A549 (cell line): ENCODE data around the gene MTPN. TPM values are rescaled to one million over a fixed set of nuclear protein-coding genes. Genes with fewer than 3 reads are reported as not detected.

ENCODE experiments used
- ATAC-seq, 2 experiments: fragments of 200-7000 bp in 1 of 2; fragments of >200 bp in 1 of 2; cut with Nextera tagmentation in 1 of 2; cut with Tn5 transposase in 1 of 2; 3 replicates each; pipeline versions ENCODE4 v1.8.0 to v1.9.1; 2018 to 2020; ENCODE audit warnings: mild to moderate bottlenecking in 1 of 2, moderate library complexity in 1 of 2
- CTCF ChIA-PET: fragments of 300-600 bp; sonication (Branson Sonifier 250); formaldehyde crosslinking; extraction: SDS; loops from one replicate; lab custom pipeline; 2021; ENCODE audit warnings: antibody characterized with exemption, inconsistent platforms; lab: Yijun Ruan, JAX
- POLR2A ChIA-PET: fragments of 350-600 bp; formaldehyde crosslinking; extraction: SDS; loops from one replicate; lab custom pipeline; 2021; ENCODE audit warnings: antibody characterized with exemption, inconsistent platforms; lab: Yijun Ruan, JAX
- DNase-seq, 2 experiments: peaks; one replicate each; pipeline versions ENCODE4 v3.0.0 to v3.0.0-alpha.2; 2011 to 2016; ENCODE audit warnings: low read depth in 1 of 2, low spot score in 1 of 2
- FAIRE-seq: peaks from 2 replicates; lab custom pipeline; 2011; peaks lifted over from hg19 to GRCh38; lab: Jason Lieb, UNC
- H3K27ac ChIP-seq, 2 experiments: fragments of >200 bp; sonication (Bioruptor Twin); formaldehyde crosslinking; 3 replicates each; pipeline ENCODE4 v1.5.1; 2016 to 2017
- H3K4me1 ChIP-seq: fragments of >200 bp; sonication (Bioruptor Twin); formaldehyde crosslinking; 3 replicates; pipeline ENCODE4 v1.6.1; 2016
- H3K4me2 ChIP-seq: fragments of >200 bp; sonication (Bioruptor Twin); formaldehyde crosslinking; 3 replicates; pipeline ENCODE4 v1.6.1; 2016
- H3K4me3 ChIP-seq: fragments of >200 bp; sonication (Bioruptor Twin); formaldehyde crosslinking; 3 replicates; pipeline ENCODE4 v1.5.1; 2016
- H3K9me3 ChIP-seq: fragments of >200 bp; sonication (Bioruptor Twin); formaldehyde crosslinking; 3 replicates; pipeline ENCODE4 v1.6.1; 2016
- BHLHE40 ChIP-seq: IDR thresholded peaks from 2 replicates; pipeline ENCODE4 v1.6.1; 2012; ENCODE audit warnings: low read depth, low read length, inconsistent platforms
- CBX2 ChIP-seq: fragments of 200-600 bp; sonication (generic); IDR thresholded peaks from 2 replicates; pipeline ENCODE4 v1.6.1; 2016; ENCODE audit warnings: low read depth, mild to moderate bottlenecking, borderline replicate concordance
- CHD4 ChIP-seq: fragments of 200-600 bp; sonication (generic); IDR thresholded peaks from 2 replicates; pipeline ENCODE4 v1.6.1; 2016; ENCODE audit warnings: antibody characterized with exemption, mild to moderate bottlenecking, borderline replicate concordance
- EHF ChIP-seq: fragments of 250-450 bp; sonication (Bioruptor Pico); IDR thresholded peaks from 2 replicates; pipeline ENCODE4 v1.5.0; 2020; ENCODE audit warnings: mild to moderate bottlenecking
- EP300 ChIP-seq, 2 experiments: fragments of >200 bp; sonication (Bioruptor Twin); formaldehyde crosslinking; IDR thresholded peaks; 2 replicates in 1 of 2; 3 replicates in 1 of 2; pipeline ENCODE4 v1.6.1; 2016 to 2017
- ESRRA ChIP-seq: fragments of 150-350 bp; IDR thresholded peaks from 2 replicates; pipeline ENCODE4 v1.6.1; 2014; ENCODE audit warnings: mild to moderate bottlenecking, low read length, borderline replicate concordance
- HEYL ChIP-seq: fragments of 250-450 bp; sonication (Bioruptor Pico); IDR thresholded peaks from 2 replicates; pipeline ENCODE4 v1.8.0; 2021; ENCODE audit warnings: mild to moderate bottlenecking, moderate library complexity
- HOXB13 ChIP-seq: fragments of 250-450 bp; sonication (Bioruptor Pico); IDR thresholded peaks from 2 replicates; pipeline ENCODE4 v1.5.0; 2020; ENCODE audit warnings: low read depth, mild to moderate bottlenecking, moderate library complexity
- JUN ChIP-seq, 2 experiments: fragments of >200 bp; sonication (Bioruptor Twin); formaldehyde crosslinking; IDR thresholded peaks; 2 replicates in 1 of 2; 3 replicates in 1 of 2; pipeline ENCODE4 v1.6.1; 2016 to 2017
- NPAS2 ChIP-seq: fragments of 250-450 bp; sonication (Bioruptor Pico); IDR thresholded peaks from 2 replicates; pipeline ENCODE4 v1.8.0; 2022; ENCODE audit warnings: mild to moderate bottlenecking, moderate library complexity, borderline replicate concordance
- PHF8 ChIP-seq: fragments of 200-600 bp; sonication (generic); IDR thresholded peaks from 2 replicates; pipeline ENCODE4 v1.6.1; 2016; ENCODE audit warnings: low read depth, mild to moderate bottlenecking, antibody characterized with exemption, moderate library complexity, borderline replicate concordance
- POLR2A ChIP-seq: IDR thresholded peaks from 2 replicates; pipeline ENCODE4 v1.6.1; 2012; ENCODE audit warnings: mild to moderate bottlenecking, low read length
- RFX5 ChIP-seq: fragments of 450-650 bp; IDR thresholded peaks from 2 replicates; pipeline ENCODE4 v1.7.1; 2014; ENCODE audit warnings: antibody characterized with exemption, mild to moderate bottlenecking, moderate library complexity
- ZFP36 ChIP-seq: fragments of 450-650 bp; IDR thresholded peaks from 2 replicates; pipeline ENCODE4 v1.6.1; 2014; ENCODE audit warnings: borderline replicate concordance; ENCODE audit not compliant: partially characterized antibody
- ZNF302 ChIP-seq: fragments of 250-450 bp; sonication (Bioruptor Pico); IDR thresholded peaks from 2 replicates; pipeline ENCODE4 v1.9.0; 2021; ENCODE audit warnings: inconsistent platforms, mild to moderate bottlenecking, moderate library complexity
- WGBS: methylation state at CpG from one replicate; pipeline ENCODE4 v1.1.6; 2017; ENCODE audit errors: missing lambda C conversion rate; 5-methylcytosine and 5-hydroxymethylcytosine counted together
- polyA plus RNA-seq, 4 experiments: library from polyadenylated mRNA; depleted of rRNA in 3 of 4; stranded (reverse); fragments of >200 nt; fragmentation: RNase III in 1 of 4; extraction: RNeasy Plus Mini Kit Qiagen cat#74134 plus additional on column Dnase treatment in 1 of 4; gene quantifications; 2 replicates in 3 of 4; 3 replicates in 1 of 4; pipeline ENCODE4 v1.2.3, GENCODE V29; 2011 to 2017
- TF ChIP-seq, protein P1 (sequence below): IDR thresholded peaks from 2 replicates; pipeline ENCODE4 v1.6.1; 2012; ENCODE audit warnings: low read depth, borderline replicate concordance
- TF ChIP-seq, protein P2 (sequence below): fragments of 450-650 bp; IDR thresholded peaks from 2 replicates; pipeline ENCODE4 v1.6.1; 2014; ENCODE audit warnings: antibody characterized with exemption
- TF ChIP-seq, protein P3 (sequence below): fragments of 200-600 bp; sonication (generic); IDR thresholded peaks from 2 replicates; pipeline ENCODE4 v1.6.1; 2016; ENCODE audit warnings: antibody characterized with exemption, mild to moderate bottlenecking, moderate library complexity
- TF ChIP-seq, protein P4 (sequence below): fragments of 150-350 bp; IDR thresholded peaks from 2 replicates; pipeline ENCODE4 v1.6.1; 2014; ENCODE audit warnings: low read depth, mild to moderate bottlenecking, low read length
- TF ChIP-seq, protein P5 (sequence below): IDR thresholded peaks from 2 replicates; pipeline ENCODE4 v1.6.1; 2012

The MTPN gene
- polyA plus RNA-seq, 2 of the 4 experiments (the other 2 are of a cell fraction), result 147 to 206 TPM

DNA sequence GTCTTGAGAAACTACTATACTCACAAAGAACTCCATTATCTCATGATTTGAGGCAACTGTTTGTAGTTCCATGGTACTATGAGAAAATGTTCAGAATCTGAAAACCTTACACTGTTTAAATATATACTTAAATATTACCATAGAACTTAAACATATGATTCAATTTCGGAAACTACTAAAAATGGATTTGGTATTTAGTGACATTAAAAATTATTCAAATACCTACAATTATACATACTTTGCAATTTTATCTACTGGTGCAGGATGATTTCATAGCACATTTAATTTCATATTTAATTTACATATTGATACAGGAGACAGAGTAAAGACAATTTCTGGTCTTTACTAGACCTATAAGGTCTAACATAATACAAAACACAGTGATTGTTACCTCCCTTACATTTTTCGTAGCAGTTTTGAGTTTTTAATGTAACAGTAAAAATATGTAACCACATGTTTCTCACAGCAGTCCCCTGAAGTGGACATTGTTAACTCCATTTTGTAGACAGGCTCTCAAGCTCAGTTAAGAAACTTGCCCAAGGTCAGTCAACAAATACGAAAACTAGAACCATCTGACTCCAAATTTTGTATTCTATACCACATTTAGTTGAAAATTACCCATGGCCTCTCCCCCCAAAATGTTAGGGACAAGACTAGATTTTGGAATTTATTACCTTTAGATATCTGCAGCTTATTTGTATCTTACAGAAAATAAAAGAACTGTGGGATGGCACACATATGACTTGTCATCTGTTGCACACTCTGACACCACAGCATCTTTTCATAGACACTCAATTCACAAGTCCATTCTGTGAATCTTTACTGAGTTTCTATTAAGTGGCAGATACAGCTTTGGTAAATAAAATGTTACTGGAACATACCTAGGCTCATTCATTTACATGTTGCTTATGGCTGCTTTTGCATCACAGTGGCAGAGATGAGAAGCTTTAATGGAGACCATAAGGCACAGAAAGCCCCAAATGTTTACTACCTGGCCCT, 36.8 kb downstream of the MTPN start:
- ATAC-seq (no peak), FAIRE-seq (no peak), DNase-seq (no peak)
- ChIA-PET POLR2A (no interaction called here), CTCF (no interaction called here)
- 88% methylated on average over 3 of the region's 3 CpGs for WGBS
- no peak overlapping the region for H3K4me2 ChIP-seq
- no peak overlapping the region for H3K4me3 ChIP-seq
- H3K9me3 ChIP-seq, result no peaks in the 10 kb centered on the region
- TF ChIP-seq HEYL, result no peak
- TF ChIP-seq ZNF302 (CRISPR knock-in tag), result no peak
- TF ChIP-seq CBX2, result no peak
- TF ChIP-seq, protein P1, sequence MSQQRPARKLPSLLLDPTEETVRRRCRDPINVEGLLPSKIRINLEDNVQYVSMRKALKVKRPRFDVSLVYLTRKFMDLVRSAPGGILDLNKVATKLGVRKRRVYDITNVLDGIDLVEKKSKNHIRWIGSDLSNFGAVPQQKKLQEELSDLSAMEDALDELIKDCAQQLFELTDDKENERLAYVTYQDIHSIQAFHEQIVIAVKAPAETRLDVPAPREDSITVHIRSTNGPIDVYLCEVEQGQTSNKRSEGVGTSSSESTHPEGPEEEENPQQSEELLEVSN, result no peak
- TF ChIP-seq, protein P2, sequence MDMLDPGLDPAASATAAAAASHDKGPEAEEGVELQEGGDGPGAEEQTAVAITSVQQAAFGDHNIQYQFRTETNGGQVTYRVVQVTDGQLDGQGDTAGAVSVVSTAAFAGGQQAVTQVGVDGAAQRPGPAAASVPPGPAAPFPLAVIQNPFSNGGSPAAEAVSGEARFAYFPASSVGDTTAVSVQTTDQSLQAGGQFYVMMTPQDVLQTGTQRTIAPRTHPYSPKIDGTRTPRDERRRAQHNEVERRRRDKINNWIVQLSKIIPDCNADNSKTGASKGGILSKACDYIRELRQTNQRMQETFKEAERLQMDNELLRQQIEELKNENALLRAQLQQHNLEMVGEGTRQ, result no peak
- TF ChIP-seq BHLHE40, result no peak
- TF ChIP-seq, protein P3, sequence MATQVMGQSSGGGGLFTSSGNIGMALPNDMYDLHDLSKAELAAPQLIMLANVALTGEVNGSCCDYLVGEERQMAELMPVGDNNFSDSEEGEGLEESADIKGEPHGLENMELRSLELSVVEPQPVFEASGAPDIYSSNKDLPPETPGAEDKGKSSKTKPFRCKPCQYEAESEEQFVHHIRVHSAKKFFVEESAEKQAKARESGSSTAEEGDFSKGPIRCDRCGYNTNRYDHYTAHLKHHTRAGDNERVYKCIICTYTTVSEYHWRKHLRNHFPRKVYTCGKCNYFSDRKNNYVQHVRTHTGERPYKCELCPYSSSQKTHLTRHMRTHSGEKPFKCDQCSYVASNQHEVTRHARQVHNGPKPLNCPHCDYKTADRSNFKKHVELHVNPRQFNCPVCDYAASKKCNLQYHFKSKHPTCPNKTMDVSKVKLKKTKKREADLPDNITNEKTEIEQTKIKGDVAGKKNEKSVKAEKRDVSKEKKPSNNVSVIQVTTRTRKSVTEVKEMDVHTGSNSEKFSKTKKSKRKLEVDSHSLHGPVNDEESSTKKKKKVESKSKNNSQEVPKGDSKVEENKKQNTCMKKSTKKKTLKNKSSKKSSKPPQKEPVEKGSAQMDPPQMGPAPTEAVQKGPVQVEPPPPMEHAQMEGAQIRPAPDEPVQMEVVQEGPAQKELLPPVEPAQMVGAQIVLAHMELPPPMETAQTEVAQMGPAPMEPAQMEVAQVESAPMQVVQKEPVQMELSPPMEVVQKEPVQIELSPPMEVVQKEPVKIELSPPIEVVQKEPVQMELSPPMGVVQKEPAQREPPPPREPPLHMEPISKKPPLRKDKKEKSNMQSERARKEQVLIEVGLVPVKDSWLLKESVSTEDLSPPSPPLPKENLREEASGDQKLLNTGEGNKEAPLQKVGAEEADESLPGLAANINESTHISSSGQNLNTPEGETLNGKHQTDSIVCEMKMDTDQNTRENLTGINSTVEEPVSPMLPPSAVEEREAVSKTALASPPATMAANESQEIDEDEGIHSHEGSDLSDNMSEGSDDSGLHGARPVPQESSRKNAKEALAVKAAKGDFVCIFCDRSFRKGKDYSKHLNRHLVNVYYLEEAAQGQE, result no peak
- no peak for TF ChIP-seq RFX5
- no peak for TF ChIP-seq JUN (IDR thresholded peaks at IDR 0.05)
- H3K4me1 ChIP-seq, result peaks cover 7% of the 10 kb centered on the region; the same call in 1 of the 3 replicates
- H3K27ac ChIP-seq, result no peak overlapping the region

DNA sequence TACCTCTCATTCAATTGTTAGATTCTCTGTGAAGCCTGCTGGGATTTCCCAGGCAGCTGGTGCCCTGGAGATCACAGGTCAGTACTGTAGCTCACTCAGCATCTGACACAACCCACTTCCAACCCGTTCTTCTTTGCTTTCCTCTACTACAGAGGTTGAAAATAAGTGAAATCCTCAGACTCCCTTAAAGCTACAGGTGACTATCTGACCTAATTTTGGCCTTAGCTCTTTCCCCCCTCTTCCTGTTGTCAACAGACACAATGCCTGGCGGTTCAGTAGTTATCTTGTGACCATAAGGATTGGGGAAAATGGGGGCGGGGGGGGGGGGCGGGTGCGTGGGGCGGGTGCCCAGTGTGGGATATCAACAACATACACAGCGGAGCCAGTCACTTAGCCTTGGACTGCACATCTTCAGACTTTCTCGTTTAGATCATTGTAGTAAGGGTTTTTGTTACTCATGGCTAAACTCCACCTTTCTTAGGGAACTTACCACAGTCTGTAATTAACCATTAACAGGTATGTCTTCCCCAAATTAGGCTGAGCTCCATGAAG, 37.8 kb downstream of the MTPN start:
- FAIRE-seq (no peak), ATAC-seq (no peak), DNase-seq (no peak)
- no peaks in the 10 kb centered on the region for H3K9me3 ChIP-seq
- ChIA-PET CTCF (no interaction called here), POLR2A (no interaction called here)
- no peak overlapping the region for H3K4me2 ChIP-seq
- H3K27ac ChIP-seq, result no peak overlapping the region
- TF ChIP-seq NPAS2 (no peak), HOXB13 (CRISPR knock-in tag) (no peak), ZNF302 (CRISPR knock-in tag) (no peak), CHD4 (no peak)
- TF ChIP-seq, protein P4, sequence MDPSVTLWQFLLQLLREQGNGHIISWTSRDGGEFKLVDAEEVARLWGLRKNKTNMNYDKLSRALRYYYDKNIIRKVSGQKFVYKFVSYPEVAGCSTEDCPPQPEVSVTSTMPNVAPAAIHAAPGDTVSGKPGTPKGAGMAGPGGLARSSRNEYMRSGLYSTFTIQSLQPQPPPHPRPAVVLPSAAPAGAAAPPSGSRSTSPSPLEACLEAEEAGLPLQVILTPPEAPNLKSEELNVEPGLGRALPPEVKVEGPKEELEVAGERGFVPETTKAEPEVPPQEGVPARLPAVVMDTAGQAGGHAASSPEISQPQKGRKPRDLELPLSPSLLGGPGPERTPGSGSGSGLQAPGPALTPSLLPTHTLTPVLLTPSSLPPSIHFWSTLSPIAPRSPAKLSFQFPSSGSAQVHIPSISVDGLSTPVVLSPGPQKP, result no peak
- H3K4me1 ChIP-seq, result peaks cover 7% of the 10 kb centered on the region; the same call in 2 of the 3 replicates
- H3K4me3 ChIP-seq, result no peak overlapping the region
- 54% methylated on average over 7 of the region's 8 CpGs for WGBS

DNA sequence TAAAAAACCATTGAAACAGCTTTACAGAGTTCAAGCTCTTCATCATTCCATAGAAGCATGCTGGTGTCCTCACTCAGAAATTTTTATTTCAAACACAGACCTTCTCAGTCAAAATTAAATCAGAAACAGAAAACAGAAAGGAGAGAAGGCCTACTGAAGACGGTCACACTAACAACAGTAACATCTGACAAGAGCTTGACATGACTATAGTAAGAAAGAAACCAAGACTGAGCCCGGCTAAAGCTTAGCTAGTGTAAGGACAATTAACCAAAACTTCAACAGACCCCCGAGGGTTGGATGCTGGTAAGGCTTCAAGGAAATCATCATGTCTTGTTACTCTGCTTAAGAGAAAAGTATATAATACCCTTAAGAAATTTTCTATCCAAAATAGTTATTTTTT, 38.6 kb downstream of the MTPN start:
- no peak for TF ChIP-seq BHLHE40
- no peak for TF ChIP-seq ESRRA
- no peak for TF ChIP-seq EHF
- TF ChIP-seq PHF8, result no peak
- no peak for TF ChIP-seq EP300 (IDR thresholded peaks at IDR 0.05)
- no peak for TF ChIP-seq ZFP36
- TF ChIP-seq POLR2A, result no peak
- TF ChIP-seq RFX5, result no peak
- TF ChIP-seq, protein P5, sequence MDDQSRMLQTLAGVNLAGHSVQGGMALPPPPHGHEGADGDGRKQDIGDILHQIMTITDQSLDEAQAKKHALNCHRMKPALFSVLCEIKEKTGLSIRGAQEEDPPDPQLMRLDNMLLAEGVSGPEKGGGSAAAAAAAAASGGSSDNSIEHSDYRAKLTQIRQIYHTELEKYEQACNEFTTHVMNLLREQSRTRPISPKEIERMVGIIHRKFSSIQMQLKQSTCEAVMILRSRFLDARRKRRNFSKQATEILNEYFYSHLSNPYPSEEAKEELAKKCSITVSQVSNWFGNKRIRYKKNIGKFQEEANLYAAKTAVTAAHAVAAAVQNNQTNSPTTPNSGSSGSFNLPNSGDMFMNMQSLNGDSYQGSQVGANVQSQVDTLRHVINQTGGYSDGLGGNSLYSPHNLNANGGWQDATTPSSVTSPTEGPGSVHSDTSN, result no peak
- H3K4me1 ChIP-seq, result peaks cover 8% of the 10 kb centered on the region; the same call in 2 of the 3 replicates
- ATAC-seq (no peak), FAIRE-seq (no peak), DNase-seq (no peak)
- POLR2A ChIA-PET, result no interaction called here
- WGBS, result 91% methylated on average over 3 of the region's 3 CpGs
- H3K4me2 ChIP-seq, result no peak overlapping the region
- no peaks in the 10 kb centered on the region for H3K9me3 ChIP-seq
- H3K4me3 ChIP-seq, result no peak overlapping the region
- CTCF ChIA-PET, result no interaction called here
- H3K27ac ChIP-seq, result no peak overlapping the region
